Measurements from ENCODE around the gene ZNF682.
A peak's percentile ranks its signal among the peaks of the same experiment; 100 is the strongest.
"Not testable (repeated sequence)": the region's sequence is repeated elsewhere in the genome, so short reads cannot be mapped to it uniquely, and the experiment has no call there.

Gene ZNF682

GRCh38 chr19:19997656-19998268 lies 41.5 kb downstream of the ZNF682 start:
- no peak for DNase-seq (ENCODE audit: low read depth in 2 of 2)

- DNase-seq (ENCODE audit: low read depth in 2 of 2): no peak
These were observed 72.4 kb downstream of the ZNF682 start for GRCh38 chr19:19966862-19967261.

- DNase-seq (ENCODE audit: low read depth in 2 of 2): not testable (repeated sequence)
These were observed 73.2 kb downstream of the ZNF682 start for GRCh38 chr19:19966126-19966525.

GRCh38 chr19:19964416-19964815 lies 74.9 kb downstream of the ZNF682 start:
- DNase-seq (ENCODE audit: low read depth in 2 of 2): no peak

- peak; percentile 22 to 31 for DNase-seq (ENCODE audit: low read depth in 2 of 2)
These were observed 80.0 kb downstream of the ZNF682 start for GRCh38 chr19:19959151-19959799.

- not testable (repeated sequence) for DNase-seq (ENCODE audit: low read depth in 2 of 2)
These were observed 81.5 kb downstream of the ZNF682 start for GRCh38 chr19:19957766-19958165.

GRCh38 chr19:19956434-19957075 lies 82.8 kb downstream of the ZNF682 start:
- DNase-seq (ENCODE audit: low read depth in 2 of 2): no peak

- no peak for DNase-seq (ENCODE audit: low read depth in 2 of 2)
These were observed 84.1 kb downstream of the ZNF682 start for GRCh38 chr19:19955208-19955607.

Data from activated CD8-positive, alpha-beta memory T cell treated with anti-CD3 and anti-CD28 coated beads for 4 hours (primary cell).